ENCODE data around the gene RIPOR2. TPM values are rescaled to one million over a fixed set of nuclear protein-coding genes. Genes with fewer than 3 reads are reported as not detected.

RIPOR2 gene
- total RNA-seq, 1 donor = 0.72 TPM

GRCh38 chr6:24827162-24827561 is 108.6 kb downstream of the RIPOR2 start:
- no peak overlapping the region for H3K4me3 ChIP-seq (ENCODE audit: low read depth, low read length)
- DNase-seq (ENCODE audit: low read depth) = no peak
- TF ChIP-seq CTCF (IDR thresholded peaks at IDR 0.05; ENCODE audit: insufficient read depth, low read length) = no peak

- no peak for DNase-seq (ENCODE audit: low read depth)
- TF ChIP-seq CTCF (IDR thresholded peaks at IDR 0.05; ENCODE audit: insufficient read depth, low read length) = no peak
These were observed 110.6 kb downstream of the RIPOR2 start for GRCh38 chr6:24825130-24825630.

GRCh38 chr6:24824142-24824938 is 111.4 kb downstream of the RIPOR2 start:
- no peak overlapping the region for H3K4me3 ChIP-seq (ENCODE audit: low read depth, low read length)
- no peak for DNase-seq (ENCODE audit: low read depth)
- TF ChIP-seq CTCF (IDR thresholded peaks at IDR 0.05; ENCODE audit: insufficient read depth, low read length) = no peak

More at GRCh38 chr6:24825130-24825630, 110.6 kb downstream of the RIPOR2 start:
- no peak overlapping the region for H3K4me3 ChIP-seq (ENCODE audit: low read depth, low read length)

GRCh38 chr6:24823185-24823584 is 112.6 kb downstream of the RIPOR2 start:
- H3K4me3 ChIP-seq (ENCODE audit: low read depth, low read length) = no peak overlapping the region
- no peak for TF ChIP-seq CTCF (IDR thresholded peaks at IDR 0.05; ENCODE audit: insufficient read depth, low read length)
- DNase-seq (ENCODE audit: low read depth) = no peak

- no peak for DNase-seq (ENCODE audit: low read depth)
- TF ChIP-seq CTCF (IDR thresholded peaks at IDR 0.05; ENCODE audit: insufficient read depth, low read length) = no peak
- no peak overlapping the region for H3K4me3 ChIP-seq (ENCODE audit: low read depth, low read length)
These were observed 113.1 kb downstream of the RIPOR2 start for GRCh38 chr6:24822696-24823095.

- no peak for TF ChIP-seq CTCF (IDR thresholded peaks at IDR 0.05; ENCODE audit: insufficient read depth, low read length)
- no peak for DNase-seq (ENCODE audit: low read depth)
- no peak overlapping the region for H3K4me3 ChIP-seq (ENCODE audit: low read depth, low read length)
These were observed 113.8 kb downstream of the RIPOR2 start for GRCh38 chr6:24821860-24822444.
